ENCODE measurements around the gene BUB1.

Gene BUB1

DNA sequence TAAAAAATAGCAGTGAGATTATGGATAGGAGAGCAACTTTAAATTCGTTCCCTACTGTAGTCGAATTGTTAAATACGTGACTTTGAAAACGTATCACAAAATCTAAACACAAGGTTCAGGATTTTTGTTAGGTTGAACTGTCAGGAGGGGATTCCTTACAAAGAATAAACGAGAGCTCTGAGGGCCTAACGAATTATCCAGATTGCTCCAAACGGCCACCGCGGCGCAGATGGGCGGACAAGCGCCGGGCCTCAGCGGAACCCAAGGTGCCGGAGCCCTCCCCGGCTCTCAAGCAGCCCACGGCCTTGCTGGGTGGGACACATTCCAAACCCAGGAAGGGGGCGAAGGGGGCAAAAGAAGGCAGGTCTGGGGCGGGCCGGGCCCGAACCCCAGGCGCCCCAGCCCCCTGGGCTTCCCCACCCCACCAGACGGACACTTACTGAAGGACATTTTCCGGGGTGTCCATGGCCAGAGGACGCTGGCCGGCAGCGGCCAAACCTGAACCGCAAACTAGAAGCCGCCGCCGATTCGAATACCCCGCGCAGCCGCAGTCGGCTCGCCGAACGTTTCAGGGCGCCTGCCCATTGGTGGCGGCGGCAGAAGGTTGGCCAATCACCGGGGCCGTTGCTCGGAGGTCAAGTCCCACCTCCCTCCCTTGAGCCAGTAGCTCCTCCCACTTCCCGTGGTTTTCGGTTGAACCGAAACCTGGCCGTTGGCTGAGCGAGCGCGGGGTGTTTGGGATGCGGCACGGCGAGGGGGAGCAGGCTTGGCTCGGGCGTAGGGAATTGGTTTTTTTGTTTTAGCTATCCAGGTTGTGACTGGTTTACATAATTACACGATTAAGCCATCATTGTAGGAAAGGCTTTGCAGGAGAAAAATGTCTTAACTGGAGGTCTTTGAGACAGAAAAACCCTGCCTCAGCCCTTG, at the start of gene BUB1:
Gene BUB1 (minus strand): TSS at position 534 of the 927 bp plus-strand sequence. CDS start 68 bp downstream, at position 466.
- Histone ChIP-seq H3K4me3 (replicated peaks; ENCODE audit: low read depth, low read length) (peak within 1 kb of the TSS; percentile 80), H3K36me3 (ENCODE audit: control insufficient read depth, insufficient read depth, low read length) (peaks cover 4% of the 10 kb centered on the region), H3K27me3 (replicated peaks; ENCODE audit: control insufficient read depth, insufficient read depth, low read length) (no peaks in the 10 kb centered on the region)
- peak; percentile 94 for DNase-seq (ENCODE audit: extremely low read depth, insufficient read length)
- TF ChIP-seq, protein P1, sequence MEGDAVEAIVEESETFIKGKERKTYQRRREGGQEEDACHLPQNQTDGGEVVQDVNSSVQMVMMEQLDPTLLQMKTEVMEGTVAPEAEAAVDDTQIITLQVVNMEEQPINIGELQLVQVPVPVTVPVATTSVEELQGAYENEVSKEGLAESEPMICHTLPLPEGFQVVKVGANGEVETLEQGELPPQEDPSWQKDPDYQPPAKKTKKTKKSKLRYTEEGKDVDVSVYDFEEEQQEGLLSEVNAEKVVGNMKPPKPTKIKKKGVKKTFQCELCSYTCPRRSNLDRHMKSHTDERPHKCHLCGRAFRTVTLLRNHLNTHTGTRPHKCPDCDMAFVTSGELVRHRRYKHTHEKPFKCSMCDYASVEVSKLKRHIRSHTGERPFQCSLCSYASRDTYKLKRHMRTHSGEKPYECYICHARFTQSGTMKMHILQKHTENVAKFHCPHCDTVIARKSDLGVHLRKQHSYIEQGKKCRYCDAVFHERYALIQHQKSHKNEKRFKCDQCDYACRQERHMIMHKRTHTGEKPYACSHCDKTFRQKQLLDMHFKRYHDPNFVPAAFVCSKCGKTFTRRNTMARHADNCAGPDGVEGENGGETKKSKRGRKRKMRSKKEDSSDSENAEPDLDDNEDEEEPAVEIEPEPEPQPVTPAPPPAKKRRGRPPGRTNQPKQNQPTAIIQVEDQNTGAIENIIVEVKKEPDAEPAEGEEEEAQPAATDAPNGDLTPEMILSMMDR (IDR thresholded peaks at IDR 0.05; ENCODE audit: insufficient read depth, low read length, poor library complexity, severe bottlenecking) = no peak

DNA sequence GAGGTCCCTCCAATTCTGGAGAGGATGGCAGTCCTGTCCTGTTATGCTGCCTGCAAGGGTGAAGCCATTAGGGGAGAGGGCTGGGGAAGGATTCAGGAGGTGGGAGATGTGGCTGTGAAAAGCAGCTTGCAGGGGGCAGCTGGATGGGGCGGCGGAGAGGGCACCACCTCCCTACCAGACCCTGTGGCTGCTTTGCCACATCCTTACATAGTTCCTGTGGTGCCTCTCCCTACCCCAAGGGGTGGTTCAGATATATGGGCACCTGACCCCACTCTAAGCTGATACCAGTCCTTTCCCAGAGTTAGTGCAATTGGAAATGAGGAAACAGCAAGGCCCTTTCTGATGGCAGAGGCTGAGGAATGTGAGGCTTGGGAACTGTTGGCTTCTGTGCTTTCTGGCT, 48.4 kb upstream of the BUB1 start:
- TF ChIP-seq, protein P1 (IDR thresholded peaks at IDR 0.05; ENCODE audit: insufficient read depth, low read length, poor library complexity, severe bottlenecking) = no peak
- no peak for DNase-seq (ENCODE audit: extremely low read depth, insufficient read length)
- Histone ChIP-seq H3K36me3 (ENCODE audit: control insufficient read depth, insufficient read depth, low read length) (no peaks in the 10 kb centered on the region), H3K4me3 (replicated peaks; ENCODE audit: low read depth, low read length) (no peak overlapping the region), H3K27me3 (replicated peaks; ENCODE audit: control insufficient read depth, insufficient read depth, low read length) (no peaks in the 10 kb centered on the region)

DNA sequence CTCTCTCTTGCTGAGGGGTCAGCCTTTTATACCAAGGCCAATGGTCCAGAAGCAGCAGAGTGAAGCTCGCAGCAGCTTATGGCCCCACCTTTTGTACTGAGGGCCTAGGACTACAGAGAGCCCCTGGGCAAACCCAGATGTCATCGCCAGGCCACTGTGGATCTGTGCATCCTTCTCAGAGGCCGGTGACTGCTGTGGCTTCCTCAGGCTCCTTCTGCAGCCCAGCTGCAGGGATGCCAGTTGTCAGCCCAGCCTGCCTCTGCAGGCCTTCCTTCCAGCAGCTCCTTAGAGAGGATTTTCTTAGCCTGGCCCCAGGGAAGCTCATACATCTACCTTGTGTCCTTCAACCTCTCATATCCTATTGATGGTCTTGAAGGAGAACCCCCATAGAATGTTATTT, 48.0 kb upstream of the BUB1 start:
- Histone ChIP-seq H3K36me3 (ENCODE audit: control insufficient read depth, insufficient read depth, low read length) (no peaks in the 10 kb centered on the region), H3K27me3 (replicated peaks; ENCODE audit: control insufficient read depth, insufficient read depth, low read length) (no peaks in the 10 kb centered on the region), H3K4me3 (replicated peaks; ENCODE audit: low read depth, low read length) (no peak overlapping the region)
- TF ChIP-seq, protein P1 (IDR thresholded peaks at IDR 0.05; ENCODE audit: insufficient read depth, low read length, poor library complexity, severe bottlenecking) = no peak
- no peak for DNase-seq (ENCODE audit: extremely low read depth, insufficient read length)

DNA sequence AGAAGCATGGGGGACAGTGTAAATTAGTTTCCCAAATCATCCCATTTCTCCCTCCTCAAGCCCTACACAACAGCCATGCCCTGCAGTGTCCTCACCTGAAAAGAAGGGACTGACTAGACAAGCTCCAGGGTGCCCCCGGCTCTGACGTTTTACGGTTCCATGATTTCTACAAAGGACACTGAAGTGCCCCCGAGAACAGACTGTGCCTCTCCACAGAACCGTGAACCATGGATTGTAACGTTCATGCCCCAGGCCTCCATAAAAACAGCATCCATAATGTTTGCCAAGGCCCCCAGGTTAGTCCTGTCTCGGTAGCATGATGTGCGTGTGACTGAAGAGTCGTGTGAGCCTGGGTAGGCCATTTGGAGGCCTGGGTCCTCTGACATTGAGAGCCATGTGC, 47.5 kb upstream of the BUB1 start:
- TF ChIP-seq, protein P1 (IDR thresholded peaks at IDR 0.05; ENCODE audit: insufficient read depth, low read length, poor library complexity, severe bottlenecking) = no peak
- no peak overlapping the region for H3K4me3 ChIP-seq (replicated peaks; ENCODE audit: low read depth, low read length)
- DNase-seq (ENCODE audit: extremely low read depth, insufficient read length) = no peak
- no peaks in the 10 kb centered on the region for H3K36me3 ChIP-seq (ENCODE audit: control insufficient read depth, insufficient read depth, low read length)
- no peaks in the 10 kb centered on the region for H3K27me3 ChIP-seq (replicated peaks; ENCODE audit: control insufficient read depth, insufficient read depth, low read length)

DNA sequence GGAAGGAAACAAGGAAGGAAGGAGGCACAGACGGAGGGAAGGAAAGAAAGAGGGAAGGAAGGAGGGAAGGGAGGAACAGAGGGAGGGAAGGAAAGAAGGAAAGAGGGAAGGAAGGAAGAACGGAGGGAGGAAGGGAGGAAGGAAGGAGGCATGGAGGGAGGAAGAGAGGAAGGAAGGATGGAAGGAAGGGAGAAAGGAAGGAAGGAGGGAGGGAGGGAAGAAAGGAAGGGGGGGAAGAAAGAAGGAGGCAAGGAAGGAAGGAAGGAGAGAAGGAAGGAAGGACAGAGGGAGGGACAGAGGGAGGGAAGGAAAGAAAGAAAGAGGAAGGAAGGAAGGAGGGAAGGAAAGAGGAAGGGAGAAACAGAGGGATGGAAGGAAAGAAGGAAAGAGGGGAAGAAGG, 47.0 kb upstream of the BUB1 start:
- H3K4me3 ChIP-seq (replicated peaks; ENCODE audit: low read depth, low read length) = no peak overlapping the region
- no peak for DNase-seq (ENCODE audit: extremely low read depth, insufficient read length)
- no peaks in the 10 kb centered on the region for H3K36me3 ChIP-seq (ENCODE audit: control insufficient read depth, insufficient read depth, low read length)
- TF ChIP-seq, protein P1 (IDR thresholded peaks at IDR 0.05; ENCODE audit: insufficient read depth, low read length, poor library complexity, severe bottlenecking) = no peak
- no peaks in the 10 kb centered on the region for H3K27me3 ChIP-seq (replicated peaks; ENCODE audit: control insufficient read depth, insufficient read depth, low read length)

Measured in GM06990 (cell line).